ENCODE data around the gene MSI2. TPM values are rescaled to one million over a fixed set of nuclear protein-coding genes. Genes with fewer than 3 reads are reported as not detected.

MSI2 gene
- total RNA-seq, 2 donors from 2014 or later = 88.3 to 114 TPM

DNA sequence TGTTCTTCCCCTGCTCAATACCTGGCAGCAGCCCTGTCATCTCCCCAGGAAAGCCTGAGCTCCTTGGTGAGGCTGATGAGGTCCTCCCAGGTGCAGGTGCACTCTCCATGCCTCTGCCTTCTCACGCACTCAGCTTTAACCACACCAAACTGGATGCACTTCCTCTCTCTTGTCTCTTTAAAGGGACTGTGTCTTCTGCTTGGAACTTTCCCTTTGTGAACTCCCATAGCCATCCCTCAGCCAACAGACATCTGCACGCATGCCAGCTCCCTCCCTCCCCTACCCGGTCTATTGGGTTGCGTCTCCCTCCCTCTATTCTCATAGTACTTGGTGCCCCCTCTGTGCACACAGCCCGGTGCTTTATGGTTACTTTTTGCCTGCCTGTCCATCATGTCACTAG lies 231.2 kb downstream of the MSI2 start:
- no peak overlapping the region for H3K4me3 ChIP-seq (ENCODE audit: low read length)
- H3K9ac ChIP-seq (ENCODE audit: extremely low read depth, low read length, poor library complexity, severe bottlenecking) = no peak overlapping the region
- H3K9me3 ChIP-seq (ENCODE audit: control insufficient read depth, low read length) = no peaks in the 10 kb centered on the region
- H3K27me3 ChIP-seq (ENCODE audit: control insufficient read depth, insufficient read depth, low read length, poor library complexity, severe bottlenecking) = no peaks in the 10 kb centered on the region
- Mint-ChIP-seq H3K9me3 (no peaks in the 10 kb centered on the region), H3K4me3 (no peak overlapping the region), H3K36me3 (ENCODE audit: low read depth) (no peaks in the 10 kb centered on the region), H3K27me3 (ENCODE audit: insufficient read depth) (no peaks in the 10 kb centered on the region), H3K4me1 (peaks cover 6% of the 10 kb centered on the region), H3K27ac (no peak overlapping the region)
- H3K4me1 ChIP-seq (ENCODE audit: control insufficient read depth, insufficient read depth, low read length) = no peaks in the 10 kb centered on the region
- H3K27ac ChIP-seq (ENCODE audit: low read depth, low read length) = no peak overlapping the region
- 90 to 96% methylated on average over 3 to 5 of the region's 5 CpGs for WGBS, 2 experiments (ENCODE audit: insufficient coverage in 1 of 2, insufficient read length in 1 of 2)
- TF ChIP-seq, protein P1, sequence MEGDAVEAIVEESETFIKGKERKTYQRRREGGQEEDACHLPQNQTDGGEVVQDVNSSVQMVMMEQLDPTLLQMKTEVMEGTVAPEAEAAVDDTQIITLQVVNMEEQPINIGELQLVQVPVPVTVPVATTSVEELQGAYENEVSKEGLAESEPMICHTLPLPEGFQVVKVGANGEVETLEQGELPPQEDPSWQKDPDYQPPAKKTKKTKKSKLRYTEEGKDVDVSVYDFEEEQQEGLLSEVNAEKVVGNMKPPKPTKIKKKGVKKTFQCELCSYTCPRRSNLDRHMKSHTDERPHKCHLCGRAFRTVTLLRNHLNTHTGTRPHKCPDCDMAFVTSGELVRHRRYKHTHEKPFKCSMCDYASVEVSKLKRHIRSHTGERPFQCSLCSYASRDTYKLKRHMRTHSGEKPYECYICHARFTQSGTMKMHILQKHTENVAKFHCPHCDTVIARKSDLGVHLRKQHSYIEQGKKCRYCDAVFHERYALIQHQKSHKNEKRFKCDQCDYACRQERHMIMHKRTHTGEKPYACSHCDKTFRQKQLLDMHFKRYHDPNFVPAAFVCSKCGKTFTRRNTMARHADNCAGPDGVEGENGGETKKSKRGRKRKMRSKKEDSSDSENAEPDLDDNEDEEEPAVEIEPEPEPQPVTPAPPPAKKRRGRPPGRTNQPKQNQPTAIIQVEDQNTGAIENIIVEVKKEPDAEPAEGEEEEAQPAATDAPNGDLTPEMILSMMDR (conservative IDR thresholded peaks at IDR 0.05) = no peak
- no peak for DNase-seq
- H3K36me3 ChIP-seq (ENCODE audit: control insufficient read depth, insufficient read depth, low read length) = no peaks in the 10 kb centered on the region

DNA sequence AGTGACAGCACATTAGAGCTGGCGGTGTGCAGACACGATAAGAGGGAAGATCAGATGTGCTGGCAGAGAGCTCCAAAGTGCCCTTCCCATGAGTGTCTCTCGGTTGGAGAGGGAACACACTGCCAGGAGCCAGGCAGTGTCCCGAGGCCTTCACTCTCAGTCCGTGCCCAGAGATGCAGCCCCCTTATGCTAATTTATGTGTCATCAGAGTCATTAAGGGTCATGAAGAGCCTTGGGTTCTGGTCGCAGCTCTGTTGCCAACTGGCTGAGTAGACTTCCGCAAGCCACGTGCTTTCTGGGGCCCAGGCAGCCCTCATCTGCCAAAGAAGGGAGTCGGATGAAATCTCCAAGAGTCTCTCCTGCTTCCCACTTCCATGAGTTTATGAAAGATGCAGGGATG lies 232.5 kb downstream of the MSI2 start:
- Histone ChIP-seq H3K27ac (ENCODE audit: low read depth, low read length) (no peak overlapping the region), H3K4me3 (ENCODE audit: low read length) (no peak overlapping the region), H3K27me3 (ENCODE audit: control insufficient read depth, insufficient read depth, low read length, poor library complexity, severe bottlenecking) (no peaks in the 10 kb centered on the region), H3K4me1 (ENCODE audit: control insufficient read depth, insufficient read depth, low read length) (no peaks in the 10 kb centered on the region), H3K36me3 (ENCODE audit: control insufficient read depth, insufficient read depth, low read length) (no peaks in the 10 kb centered on the region), H3K9me3 (ENCODE audit: control insufficient read depth, low read length) (no peaks in the 10 kb centered on the region), H3K9ac (ENCODE audit: extremely low read depth, low read length, poor library complexity, severe bottlenecking) (no peak overlapping the region)
- Mint-ChIP-seq H3K4me1 (peaks cover 6% of the 10 kb centered on the region), H3K27ac (no peak overlapping the region), H3K36me3 (ENCODE audit: low read depth) (no peaks in the 10 kb centered on the region), H3K9me3 (no peaks in the 10 kb centered on the region), H3K27me3 (ENCODE audit: insufficient read depth) (no peaks in the 10 kb centered on the region), H3K4me3 (no peak overlapping the region)
- DNase-seq = no peak
- TF ChIP-seq, protein P1 (conservative IDR thresholded peaks at IDR 0.05) = no peak
- 93 to 98% methylated on average over 6 to 9 of the region's 9 CpGs for WGBS, 2 experiments (ENCODE audit: insufficient coverage in 1 of 2, insufficient read length in 1 of 2)

DNA sequence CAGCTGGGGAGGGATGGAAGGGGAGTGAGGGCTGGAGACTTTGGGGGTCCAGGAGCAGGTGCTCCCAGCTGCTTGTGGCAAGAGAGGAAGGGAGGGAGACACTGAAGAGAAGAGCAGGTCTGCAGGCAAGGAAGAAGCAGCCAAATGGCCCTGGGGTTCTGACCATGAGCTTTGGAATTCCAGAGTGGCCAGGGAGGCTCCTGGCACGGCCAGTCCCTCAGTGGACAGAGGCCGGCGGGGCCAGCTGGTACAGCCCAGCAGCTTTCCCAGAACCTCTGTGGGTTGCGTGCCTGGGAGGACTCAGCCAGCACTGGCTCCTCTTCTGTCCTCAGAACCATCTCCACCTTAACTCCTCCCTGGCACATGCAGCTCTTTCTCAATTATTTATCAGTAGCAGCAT lies 233.0 kb downstream of the MSI2 start:
- no peaks in the 10 kb centered on the region for H3K27me3 ChIP-seq (ENCODE audit: control insufficient read depth, insufficient read depth, low read length, poor library complexity, severe bottlenecking)
- H3K4me3 ChIP-seq (ENCODE audit: low read length) = no peak overlapping the region
- H3K27ac ChIP-seq (ENCODE audit: low read depth, low read length) = no peak overlapping the region
- Mint-ChIP-seq H3K27me3 (ENCODE audit: insufficient read depth) (no peaks in the 10 kb centered on the region), H3K36me3 (ENCODE audit: low read depth) (no peaks in the 10 kb centered on the region), H3K4me3 (no peak overlapping the region), H3K9me3 (no peaks in the 10 kb centered on the region), H3K27ac (no peak overlapping the region), H3K4me1 (peaks cover 6% of the 10 kb centered on the region)
- H3K36me3 ChIP-seq (ENCODE audit: control insufficient read depth, insufficient read depth, low read length) = no peaks in the 10 kb centered on the region
- no peaks in the 10 kb centered on the region for H3K9me3 ChIP-seq (ENCODE audit: control insufficient read depth, low read length)
- TF ChIP-seq, protein P1 (conservative IDR thresholded peaks at IDR 0.05) = no peak
- H3K9ac ChIP-seq (ENCODE audit: extremely low read depth, low read length, poor library complexity, severe bottlenecking) = no peak overlapping the region
- no peak for DNase-seq
- 98 to 100% methylated on average over 1 to 4 of the region's 4 CpGs for WGBS, 2 experiments (ENCODE audit: insufficient coverage in 1 of 2, insufficient read length in 1 of 2)
- H3K4me1 ChIP-seq (ENCODE audit: control insufficient read depth, insufficient read depth, low read length) = no peaks in the 10 kb centered on the region

Data from endodermal cell (in vitro differentiated cells).